Measurements from ENCODE around the gene ATP8A1. TPM values are rescaled to one million over a fixed set of nuclear protein-coding genes. Genes with fewer than 3 reads are reported as not detected.

The ATP8A1 gene
- total RNA-seq, 2 experiments from 2014 or later: 80.0 to 141 TPM

DNA sequence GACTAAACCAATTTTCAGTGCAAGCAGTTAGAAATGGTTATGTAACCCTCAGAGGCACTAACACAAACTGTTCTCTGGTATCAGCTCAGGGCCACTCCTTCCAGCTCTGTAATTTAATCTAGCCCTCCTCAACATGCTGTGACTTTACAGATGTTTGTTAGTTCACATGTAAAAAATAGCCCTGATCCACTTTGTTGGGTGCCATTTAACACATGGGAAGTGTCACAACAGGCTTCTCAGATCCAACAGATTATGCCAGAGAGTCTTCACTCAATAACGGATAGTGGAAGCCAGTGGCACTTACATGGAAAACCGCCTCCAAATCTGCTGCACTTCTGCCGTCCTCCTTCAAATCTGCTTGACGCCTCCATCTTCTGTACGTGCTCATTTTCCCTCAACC is 51.6 kb downstream of the ATP8A1 start:
- H3K27ac ChIP-seq (ENCODE audit: low read depth, low read length, poor library complexity, severe bottlenecking): no peak overlapping the region
- H3K36me3 ChIP-seq (ENCODE audit: insufficient read depth, low read length): peaks cover 91% of the 10 kb centered on the region
- H4K20me1 ChIP-seq (ENCODE audit: insufficient read depth, low read length): no peaks in the 10 kb centered on the region
- POLR2A ChIA-PET: interaction anchor here (1.1 to 2.0 kb wide), 2 partner anchors 14 to 15 kb away, joined by 4 to 5 read pairs; no protein-coding TSS in a partner anchor
- H2AFZ ChIP-seq (ENCODE audit: low read length): no peak overlapping the region
- no peak overlapping the region for H3K4me3 ChIP-seq (ENCODE audit: low read depth, low read length, poor library complexity, severe bottlenecking)
- no peak for DNase-seq (ENCODE audit: low spot score)
- intact Hi-C loops (cut with micrococcal nuclease; ENCODE audit: unreplicated experiment): no loop called here
- H3K9me2 ChIP-seq (ENCODE audit: insufficient read depth, low read length): no peaks in the 10 kb centered on the region; the same call in 1 of the 2 replicates
- H3K4me2 ChIP-seq (ENCODE audit: low read length): no peak overlapping the region
- TF ChIP-seq EZH2phosphoT487 (IDR thresholded peaks at IDR 0.05; ENCODE audit: borderline replicate concordance, low read depth, low read length): no peak
- TF ChIP-seq, protein P1, sequence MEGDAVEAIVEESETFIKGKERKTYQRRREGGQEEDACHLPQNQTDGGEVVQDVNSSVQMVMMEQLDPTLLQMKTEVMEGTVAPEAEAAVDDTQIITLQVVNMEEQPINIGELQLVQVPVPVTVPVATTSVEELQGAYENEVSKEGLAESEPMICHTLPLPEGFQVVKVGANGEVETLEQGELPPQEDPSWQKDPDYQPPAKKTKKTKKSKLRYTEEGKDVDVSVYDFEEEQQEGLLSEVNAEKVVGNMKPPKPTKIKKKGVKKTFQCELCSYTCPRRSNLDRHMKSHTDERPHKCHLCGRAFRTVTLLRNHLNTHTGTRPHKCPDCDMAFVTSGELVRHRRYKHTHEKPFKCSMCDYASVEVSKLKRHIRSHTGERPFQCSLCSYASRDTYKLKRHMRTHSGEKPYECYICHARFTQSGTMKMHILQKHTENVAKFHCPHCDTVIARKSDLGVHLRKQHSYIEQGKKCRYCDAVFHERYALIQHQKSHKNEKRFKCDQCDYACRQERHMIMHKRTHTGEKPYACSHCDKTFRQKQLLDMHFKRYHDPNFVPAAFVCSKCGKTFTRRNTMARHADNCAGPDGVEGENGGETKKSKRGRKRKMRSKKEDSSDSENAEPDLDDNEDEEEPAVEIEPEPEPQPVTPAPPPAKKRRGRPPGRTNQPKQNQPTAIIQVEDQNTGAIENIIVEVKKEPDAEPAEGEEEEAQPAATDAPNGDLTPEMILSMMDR (conservative IDR thresholded peaks at IDR 0.05; ENCODE audit: low read length): no peak
- H3K79me2 ChIP-seq (ENCODE audit: insufficient read depth, low read depth, low read length): peaks cover 35% of the 10 kb centered on the region; the same call in 1 of the 2 replicates
- peaks cover 9% of the 10 kb centered on the region for H3K4me1 ChIP-seq (ENCODE audit: insufficient read depth, low read length, poor library complexity, severe bottlenecking)
- CTCF ChIA-PET (ENCODE audit: unreplicated experiment): no interaction called here
- BruUV-seq (replicated peaks): no TSS peak
- no peaks in the 10 kb centered on the region for H3K9me3 ChIP-seq (ENCODE audit: low read length)

DNA sequence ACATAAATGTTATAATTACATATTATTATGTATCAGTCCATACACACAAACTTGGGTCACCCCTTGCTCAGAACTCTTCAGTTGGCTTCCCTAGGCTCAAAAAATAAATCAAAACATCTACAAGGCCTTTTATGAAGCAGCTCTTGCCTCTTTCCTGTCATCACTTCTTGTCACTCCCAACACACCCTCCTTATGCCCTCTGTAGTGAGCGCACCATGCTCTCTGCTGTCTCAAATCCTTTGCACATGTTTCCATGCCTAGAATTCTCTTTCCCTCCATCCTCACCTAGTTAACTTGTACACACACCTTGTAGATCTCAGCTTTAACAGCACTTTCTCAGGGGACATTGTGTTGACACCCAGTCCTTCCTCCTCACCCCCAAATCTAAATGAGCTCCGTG is 53.0 kb downstream of the ATP8A1 start:
- Histone ChIP-seq H3K27ac (ENCODE audit: low read depth, low read length, poor library complexity, severe bottlenecking) (no peak overlapping the region), H3K9me2 (ENCODE audit: insufficient read depth, low read length) (no peaks in the 10 kb centered on the region; the same call in 1 of the 2 replicates), H3K79me2 (ENCODE audit: insufficient read depth, low read depth, low read length) (peaks cover 35% of the 10 kb centered on the region; the same call in 1 of the 2 replicates), H4K20me1 (ENCODE audit: insufficient read depth, low read length) (no peaks in the 10 kb centered on the region), H3K4me2 (ENCODE audit: low read length) (no peak overlapping the region), H2AFZ (ENCODE audit: low read length) (no peak overlapping the region), H3K9me3 (ENCODE audit: low read length) (no peaks in the 10 kb centered on the region), H3K4me1 (ENCODE audit: insufficient read depth, low read length, poor library complexity, severe bottlenecking) (peaks cover 9% of the 10 kb centered on the region), H3K36me3 (ENCODE audit: insufficient read depth, low read length) (peaks cover 91% of the 10 kb centered on the region), H3K4me3 (ENCODE audit: low read depth, low read length, poor library complexity, severe bottlenecking) (no peak overlapping the region)
- no TSS peak for BruUV-seq (replicated peaks)
- POLR2A ChIA-PET: interaction anchor here (1.1 to 2.0 kb wide), 4 partner anchors 14 to 17 kb away, joined by 3 to 6 read pairs (median 4); no protein-coding TSS in a partner anchor
- DNase-seq (ENCODE audit: low spot score): no peak
- no peak for TF ChIP-seq EZH2phosphoT487 (IDR thresholded peaks at IDR 0.05; ENCODE audit: borderline replicate concordance, low read depth, low read length)
- TF ChIP-seq, protein P1 (conservative IDR thresholded peaks at IDR 0.05; ENCODE audit: low read length): no peak
- intact Hi-C loops (cut with micrococcal nuclease; ENCODE audit: unreplicated experiment): no loop called here
- CTCF ChIA-PET (ENCODE audit: unreplicated experiment): no interaction called here

DNA sequence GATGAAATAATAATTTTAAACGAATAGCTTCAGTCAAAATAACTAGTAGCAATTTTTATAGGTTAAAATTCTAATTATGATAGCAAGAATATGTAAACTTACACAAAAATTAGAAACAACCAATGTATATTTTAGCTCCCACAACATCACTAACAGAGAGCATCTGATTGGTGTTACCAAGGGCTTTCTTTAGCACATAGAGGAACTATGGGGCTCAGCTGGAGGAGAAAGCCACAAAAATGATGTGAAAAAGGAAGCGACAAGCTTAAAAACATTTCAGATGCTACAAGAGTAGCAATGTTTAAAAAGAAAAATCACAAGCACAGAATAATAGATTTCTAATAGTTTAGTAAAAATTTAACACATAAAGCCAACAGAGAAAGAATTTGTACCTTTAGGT is 56.3 kb downstream of the ATP8A1 start:
- intact Hi-C loops (cut with micrococcal nuclease; ENCODE audit: unreplicated experiment): loop anchor here (2.0 kb wide), 1 partner anchor 56 kb away; the partner anchor contains the start of gene ATP8A1
- Histone ChIP-seq H2AFZ (ENCODE audit: low read length) (no peak overlapping the region), H3K36me3 (ENCODE audit: insufficient read depth, low read length) (peaks cover 89% of the 10 kb centered on the region), H3K4me3 (ENCODE audit: low read depth, low read length, poor library complexity, severe bottlenecking) (no peak overlapping the region), H3K9me2 (ENCODE audit: insufficient read depth, low read length) (no peaks in the 10 kb centered on the region; the same call in 1 of the 2 replicates), H3K27ac (ENCODE audit: low read depth, low read length, poor library complexity, severe bottlenecking) (no peak overlapping the region), H3K4me2 (ENCODE audit: low read length) (no peak overlapping the region), H3K4me1 (ENCODE audit: insufficient read depth, low read length, poor library complexity, severe bottlenecking) (peaks cover 9% of the 10 kb centered on the region), H3K79me2 (ENCODE audit: insufficient read depth, low read depth, low read length) (peaks cover 27% of the 10 kb centered on the region), H3K9me3 (ENCODE audit: low read length) (no peaks in the 10 kb centered on the region), H4K20me1 (ENCODE audit: insufficient read depth, low read length) (no peaks in the 10 kb centered on the region)
- CTCF ChIA-PET (ENCODE audit: unreplicated experiment): interaction anchor here (0.6 kb wide), 1 partner anchor 15 kb away, joined by 3 read pairs; no protein-coding TSS in a partner anchor
- DNase-seq (ENCODE audit: low spot score): peak; percentile 24
- no TSS peak for BruUV-seq (replicated peaks)
- POLR2A ChIA-PET: interaction anchor here (0.7 to 4.4 kb wide), 13 partner anchors 10 to 79 kb away, joined by 3 to 14 read pairs (median 4); partner anchors contain the start of gene ATP8A1
- TF ChIP-seq EZH2phosphoT487 (IDR thresholded peaks at IDR 0.05; ENCODE audit: borderline replicate concordance, low read depth, low read length): no peak
- TF ChIP-seq, protein P1 (conservative IDR thresholded peaks at IDR 0.05; ENCODE audit: low read length): no peak
